NCI-H2081 treated with DMSO at 0.1 percent for 48 hours (cell line): ENCODE measurements around the gene SCAMP2.

Experiments used
- DNase-seq: peaks from one replicate; lab custom pipeline; 2025; lab: John Stamatoyannopoulos, UW

SCAMP2 gene

GRCh38 chr15:74816624-74817369, 56.4 kb downstream of the SCAMP2 start:
- peak; percentile 50 for DNase-seq

GRCh38 chr15:74815961-74816360, 57.2 kb downstream of the SCAMP2 start:
- DNase-seq = no peak

- no peak for DNase-seq
Measured at GRCh38 chr15:74815121-74815934, 57.8 kb downstream of the SCAMP2 start.

DNA sequence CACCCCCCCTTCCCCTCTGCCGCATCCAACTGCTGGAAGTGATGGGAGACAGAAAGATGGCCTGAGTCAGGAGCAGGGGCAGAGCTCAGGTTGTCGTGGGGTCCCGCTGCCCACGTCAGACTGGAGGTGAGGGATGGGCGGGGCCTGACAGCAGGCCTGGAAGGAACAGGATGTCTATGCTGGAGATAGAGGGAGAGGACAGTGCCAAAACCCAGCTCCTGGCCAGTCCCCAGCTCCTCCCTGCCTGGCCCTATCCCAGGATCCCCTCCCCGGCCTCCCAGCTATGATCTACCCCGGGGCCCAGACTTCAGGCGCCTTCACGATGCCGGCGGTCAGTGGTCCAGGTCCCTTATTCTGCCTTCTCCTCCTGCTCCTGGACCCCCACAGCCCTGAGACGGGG, 60.6 kb downstream of the SCAMP2 start, which contains the start of gene LMAN1L:
TSS of gene LMAN1L (plus strand) at position 303 of the 400 bp plus-strand sequence. CDS start at position 323, 20 bp downstream.
- DNase-seq = no peak

- no peak for DNase-seq
Measured at GRCh38 chr15:74809956-74810355, 63.2 kb downstream of the SCAMP2 start.

GRCh38 chr15:74809242-74809641, 63.9 kb downstream of the SCAMP2 start:
- no peak for DNase-seq

- no peak for DNase-seq
Measured at GRCh38 chr15:74808840-74809229, 64.3 kb downstream of the SCAMP2 start.

GRCh38 chr15:74808078-74808839, 64.9 kb downstream of the SCAMP2 start:
- DNase-seq = no peak

DNA sequence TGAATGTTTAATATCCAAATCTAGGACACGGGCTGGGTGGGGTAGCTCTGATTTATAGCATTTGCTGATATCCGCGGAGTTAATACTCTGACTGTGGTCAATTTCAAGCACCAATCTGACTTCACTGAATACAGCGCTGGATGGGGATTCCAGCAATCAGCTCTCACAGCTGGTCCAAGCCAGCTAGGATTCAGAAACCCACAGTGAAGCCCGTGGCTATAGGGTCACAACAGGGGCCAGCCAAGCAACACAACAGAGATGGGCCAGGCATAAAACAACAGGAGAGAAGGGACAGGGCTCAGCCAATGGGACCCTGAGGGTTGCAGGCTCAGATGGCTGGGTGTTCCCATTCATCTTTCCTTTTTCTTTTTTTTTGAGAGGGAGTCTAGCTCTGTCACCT, 65.9 kb downstream of the SCAMP2 start:
- no peak for DNase-seq

DNA sequence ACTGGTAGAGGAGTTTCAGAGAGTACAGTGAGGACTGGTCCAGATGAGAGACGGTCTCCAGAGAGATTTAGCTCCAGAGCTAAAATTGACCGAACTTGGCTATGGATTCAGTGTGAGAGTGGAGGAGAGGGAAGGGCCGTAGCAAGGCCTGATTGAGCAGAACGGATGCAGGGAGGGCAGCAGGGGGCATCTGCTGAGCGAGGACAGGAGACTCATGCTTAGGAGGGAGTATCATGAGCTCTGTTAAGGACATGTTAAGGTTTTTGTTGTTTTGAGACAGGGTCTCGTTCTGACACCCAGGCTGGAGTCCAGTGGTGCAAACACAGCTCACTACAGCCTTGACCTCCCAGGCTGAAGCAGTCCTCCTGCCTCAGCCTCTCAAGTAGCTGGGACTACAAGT, 68.2 kb downstream of the SCAMP2 start:
- no peak for DNase-seq

DNA sequence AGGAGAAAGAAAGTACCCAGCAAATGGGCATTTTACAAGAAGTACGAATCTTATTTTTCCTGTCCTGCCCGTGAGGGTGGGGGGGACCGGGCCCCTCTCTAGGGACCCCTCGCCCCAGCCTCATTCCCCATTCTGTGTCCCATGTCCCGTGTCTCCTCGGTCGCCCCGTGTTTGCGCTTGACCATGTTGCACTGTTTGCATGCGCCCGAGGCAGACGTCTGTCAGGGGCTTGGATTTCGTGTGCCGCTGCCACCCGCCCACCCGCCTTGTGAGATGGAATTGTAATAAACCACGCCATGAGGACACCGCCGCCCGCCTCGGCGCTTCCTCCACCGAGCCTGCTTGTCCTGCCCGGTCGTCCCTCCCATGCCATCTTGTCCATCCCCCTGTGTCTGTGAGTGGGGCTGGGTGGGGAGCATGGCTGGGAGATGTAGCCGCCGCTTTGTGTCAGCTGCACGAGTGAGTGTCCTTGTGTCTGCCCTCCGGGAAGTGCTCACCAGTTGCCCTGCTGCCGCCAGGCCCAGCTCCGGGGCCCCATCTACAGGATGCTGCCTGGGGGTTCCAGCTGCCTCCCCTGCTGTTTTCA, 70.2 kb downstream of the SCAMP2 start:
- no peak for DNase-seq

DNA sequence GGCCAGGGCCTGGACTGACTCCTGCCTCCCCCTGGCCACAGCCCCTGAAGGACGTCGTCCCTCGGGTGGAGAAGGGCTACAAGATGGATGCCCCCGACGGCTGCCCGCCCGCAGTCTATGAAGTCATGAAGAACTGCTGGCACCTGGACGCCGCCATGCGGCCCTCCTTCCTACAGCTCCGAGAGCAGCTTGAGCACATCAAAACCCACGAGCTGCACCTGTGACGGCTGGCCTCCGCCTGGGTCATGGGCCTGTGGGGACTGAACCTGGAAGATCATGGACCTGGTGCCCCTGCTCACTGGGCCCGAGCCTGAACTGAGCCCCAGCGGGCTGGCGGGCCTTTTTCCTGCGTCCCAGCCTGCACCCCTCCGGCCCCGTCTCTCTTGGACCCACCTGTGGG, 70.9 kb downstream of the SCAMP2 start:
- no peak for DNase-seq

- no peak for DNase-seq
Measured at GRCh38 chr15:74801311-74801997, 71.7 kb downstream of the SCAMP2 start.

- DNase-seq = no peak
Measured at GRCh38 chr15:74800559-74801094, 72.5 kb downstream of the SCAMP2 start.

- no peak for DNase-seq
Measured at GRCh38 chr15:74799856-74800558, 73.2 kb downstream of the SCAMP2 start.

DNA sequence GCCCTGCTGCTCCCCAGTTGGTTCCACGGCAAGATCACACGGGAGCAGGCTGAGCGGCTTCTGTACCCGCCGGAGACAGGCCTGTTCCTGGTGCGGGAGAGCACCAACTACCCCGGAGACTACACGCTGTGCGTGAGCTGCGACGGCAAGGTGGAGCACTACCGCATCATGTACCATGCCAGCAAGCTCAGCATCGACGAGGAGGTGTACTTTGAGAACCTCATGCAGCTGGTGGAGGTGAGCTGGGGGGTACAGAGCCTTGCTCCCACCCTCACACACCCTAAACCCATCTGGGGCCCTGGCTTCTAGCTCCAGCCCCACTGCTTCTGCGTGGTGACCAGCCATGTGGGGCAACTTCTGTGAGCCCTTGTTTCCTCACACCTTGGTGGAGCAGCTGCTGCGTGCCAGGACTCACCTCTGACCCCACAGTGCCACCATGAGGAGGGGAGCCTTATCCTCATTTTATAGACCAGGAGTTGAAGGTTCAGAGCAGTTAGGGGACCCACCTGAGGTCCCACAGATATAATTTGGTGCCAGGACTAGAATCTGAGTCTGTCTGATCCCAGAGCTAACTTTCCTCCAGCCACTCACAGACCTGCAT, 73.8 kb downstream of the SCAMP2 start:
- DNase-seq = no peak

GRCh38 chr15:74798388-74799254, 74.5 kb downstream of the SCAMP2 start:
- DNase-seq = no peak

- DNase-seq = no peak
Measured at GRCh38 chr15:74795966-74796625, 77.1 kb downstream of the SCAMP2 start.

- DNase-seq = no peak
Measured at GRCh38 chr15:74794970-74795349, 78.2 kb downstream of the SCAMP2 start.
